SW 1271 (cell line): ENCODE data around the gene RPEL1.
"Not testable (repeated sequence)": the region's sequence is repeated elsewhere in the genome, so short reads cannot be mapped to it uniquely, and the experiment has no call there.

Source experiments
- DNase-seq, 2 experiments: peaks; one replicate each; lab custom pipeline; 2025; lab: John Stamatoyannopoulos, UW

The RPEL1 gene

GRCh38 chr10:103232772-103233488 is 12.8 kb upstream of the RPEL1 start:
- no peak for DNase-seq

GRCh38 chr10:103235775-103236174 is 9.9 kb upstream of the RPEL1 start:
- DNase-seq = no peak

GRCh38 chr10:103238506-103239252 is 7.0 kb upstream of the RPEL1 start:
- peak in 1 of 2 experiments; percentile 30 for DNase-seq

- peak in 1 of 2 experiments; percentile 17 for DNase-seq
Measured at GRCh38 chr10:103241262-103242011, 4.2 kb upstream of the RPEL1 start.

GRCh38 chr10:103244666-103245271 is 918 bp upstream of the RPEL1 start:
- DNase-seq = peak in 1 of 2 experiments; percentile 65

GRCh38 chr10:103246324-103246723 is 637 bp downstream of the RPEL1 start:
- no peak for DNase-seq

GRCh38 chr10:103254113-103254512 is 8.4 kb downstream of the RPEL1 start:
- DNase-seq = no peak

- peak in 1 of 2 experiments; percentile 64 for DNase-seq
Measured at GRCh38 chr10:103254538-103255325, 9.0 kb downstream of the RPEL1 start.

GRCh38 chr10:103256613-103257012 is 10.9 kb downstream of the RPEL1 start:
- no peak for DNase-seq

GRCh38 chr10:103257812-103258211 is 12.1 kb downstream of the RPEL1 start:
- DNase-seq = no peak

- DNase-seq = not testable (repeated sequence)
Measured at GRCh38 chr10:103258928-103259327, 13.2 kb downstream of the RPEL1 start.

GRCh38 chr10:103259989-103260388 is 14.3 kb downstream of the RPEL1 start:
- DNase-seq = no peak

- no peak for DNase-seq
Measured at GRCh38 chr10:103262229-103262628, 16.5 kb downstream of the RPEL1 start.

GRCh38 chr10:103265717-103266329 is 20.1 kb downstream of the RPEL1 start:
- DNase-seq = no peak

- DNase-seq = peak; percentile 93 to 98
Measured at GRCh38 chr10:103273041-103273441, 27.4 kb downstream of the RPEL1 start.

- no peak for DNase-seq
Measured at GRCh38 chr10:103276251-103276895, 30.7 kb downstream of the RPEL1 start.

GRCh38 chr10:103276896-103277712 is 31.4 kb downstream of the RPEL1 start, which contains the start of gene INA:
Gene INA (plus strand): TSS chr10:103277138. CDS start chr10:103277212, 74 bp downstream.
- DNase-seq = peak; percentile 10 to 60

- DNase-seq = no peak
Measured at GRCh38 chr10:103277713-103278536, 32.2 kb downstream of the RPEL1 start.

- DNase-seq = no peak
Measured at GRCh38 chr10:103278537-103278823, 32.8 kb downstream of the RPEL1 start.
